ENCODE measurements around the gene NAP1L3.
A peak's percentile ranks its signal among the peaks of the same experiment; 100 is the strongest.

Gene NAP1L3

GRCh38 chrX:93673056-93673868 is at the start of gene NAP1L3:
Gene NAP1L3 (minus strand): TSS chrX:93673578. CDS start chrX:93673304, 274 bp downstream.
- peak; percentile 53 for DNase-seq

- no peak for DNase-seq
These were observed 37.7 kb upstream of the NAP1L3 start for GRCh38 chrX:93711076-93711475.

GRCh38 chrX:93703701-93704100 is 30.3 kb upstream of the NAP1L3 start:
- DNase-seq = no peak

GRCh38 chrX:93695981-93696380 is 22.6 kb upstream of the NAP1L3 start:
- no peak for DNase-seq

- DNase-seq = no peak
These were observed 492 bp upstream of the NAP1L3 start, which contains the start of gene FAM133A for GRCh38 chrX:93673869-93674271. Gene FAM133A (plus strand): TSS chrX:93674206. CDS start chrX:93709420, 35,214 bp downstream.

- DNase-seq = no peak
These were observed 12.8 kb downstream of the NAP1L3 start for GRCh38 chrX:93660575-93660974.

GRCh38 chrX:93649381-93649780 is 24.0 kb downstream of the NAP1L3 start:
- DNase-seq = no peak

GRCh38 chrX:93637591-93637990 is 35.8 kb downstream of the NAP1L3 start:
- DNase-seq = no peak
